ENCODE results near the gene TPPP2.
"Not testable (repeated sequence)": the region's sequence is repeated elsewhere in the genome, so short reads cannot be mapped to it uniquely, and the experiment has no call there.

TPPP2 gene

GRCh38 chr14:21029917-21030316, at the start of gene TPPP2:
Gene TPPP2, plus strand, starts transcription at chr14:21030217. Its CDS starts 365 bp downstream, at chr14:21030582.
- DNase-seq (ENCODE audit: low read depth) = no peak

- no peak for DNase-seq (ENCODE audit: low read depth)
These were observed 49.1 kb upstream of the TPPP2 start for GRCh38 chr14:20980906-20981305.

- DNase-seq (ENCODE audit: low read depth) = no peak
These were observed 47.2 kb upstream of the TPPP2 start for GRCh38 chr14:20982646-20983369.

GRCh38 chr14:20985650-20986049, 44.4 kb upstream of the TPPP2 start:
- DNase-seq (ENCODE audit: low read depth) = not testable (repeated sequence)

- DNase-seq (ENCODE audit: low read depth) = no peak
These were observed 43.2 kb upstream of the TPPP2 start for GRCh38 chr14:20986811-20987210.

GRCh38 chr14:20988717-20989470, 41.1 kb upstream of the TPPP2 start:
- no peak for DNase-seq (ENCODE audit: low read depth)

GRCh38 chr14:20989471-20989786, 40.6 kb upstream of the TPPP2 start:
- no peak for DNase-seq (ENCODE audit: low read depth)

GRCh38 chr14:20989787-20990600, 40.0 kb upstream of the TPPP2 start, which contains the start of gene METTL17:
Gene METTL17, plus strand, starts transcription at chr14:20989980. Its CDS starts 23 bp downstream, at chr14:20990003.
- peak; percentile 70 for DNase-seq (ENCODE audit: low read depth)

GRCh38 chr14:20996521-20996920, 33.5 kb upstream of the TPPP2 start:
- no peak for DNase-seq (ENCODE audit: low read depth)

GRCh38 chr14:20997115-20997514, 32.9 kb upstream of the TPPP2 start:
- no peak for DNase-seq (ENCODE audit: low read depth)

GRCh38 chr14:20997564-20997963, 32.5 kb upstream of the TPPP2 start:
- no peak for DNase-seq (ENCODE audit: low read depth)

GRCh38 chr14:20998139-20998538, 31.9 kb upstream of the TPPP2 start:
- no peak for DNase-seq (ENCODE audit: low read depth)

- DNase-seq (ENCODE audit: low read depth) = no peak
These were observed 31.2 kb upstream of the TPPP2 start, which contains the start of gene SLC39A2 for GRCh38 chr14:20998674-20999366. Gene SLC39A2, plus strand, starts transcription at chr14:20999293. Its CDS starts 154 bp downstream, at chr14:20999447.

- no peak for DNase-seq (ENCODE audit: low read depth)
These were observed 30.4 kb upstream of the TPPP2 start for GRCh38 chr14:20999591-20999990.

- no peak for DNase-seq (ENCODE audit: low read depth)
These were observed 28.8 kb upstream of the TPPP2 start for GRCh38 chr14:21001218-21001617.

GRCh38 chr14:21003788-21004346, 26.1 kb upstream of the TPPP2 start:
- DNase-seq (ENCODE audit: low read depth) = no peak

- not testable (repeated sequence) for DNase-seq (ENCODE audit: low read depth)
These were observed 20.3 kb upstream of the TPPP2 start for GRCh38 chr14:21009721-21010120.

- DNase-seq (ENCODE audit: low read depth) = no peak
These were observed 18.9 kb upstream of the TPPP2 start for GRCh38 chr14:21011136-21011535.

- DNase-seq (ENCODE audit: low read depth) = peak; percentile 48
These were observed 15.2 kb upstream of the TPPP2 start for GRCh38 chr14:21014761-21015190.

- DNase-seq (ENCODE audit: low read depth) = no peak
These were observed 14.7 kb upstream of the TPPP2 start for GRCh38 chr14:21015312-21015711.

- DNase-seq (ENCODE audit: low read depth) = no peak
These were observed 13.4 kb upstream of the TPPP2 start for GRCh38 chr14:21016413-21017190.

Measured in stimulated activated CD8-positive, alpha-beta memory T cell treated with anti-CD3 and anti-CD28 coated beads, Interleukin-12 subunit alpha, Interleukin-12 subunit beta, amount 100 ng/mL, for 4 hours (primary cell).